CD4-positive, CD25-positive, alpha-beta regulatory T cell (primary cell): ENCODE results near the gene CCDC102B. TPM values are rescaled to one million over a fixed set of nuclear protein-coding genes. Genes with fewer than 3 reads are reported as not detected.

Source experiments
- ATAC-seq, 2 donors: fragments of 150-1000 bp; cut with Tn5 transposase; one replicate each; pipeline ENCODE4 v1.10.0; 2021; ENCODE audit warnings: low read depth in 2 of 2, moderate number of reproducible peaks in 2 of 2, moderate library complexity in 1 of 2
- DNase-seq, 3 donors: peaks; one replicate each; pipeline versions ENCODE4 v3.0.0 to v3.0.0-alpha.2; 2012 to 2022; ENCODE audit warnings: mixed read lengths in 1 of 3
- H3K27ac ChIP-seq: one replicate; pipeline ENCODE4 v1.7.0; 2013; ENCODE audit warnings: mild to moderate bottlenecking, low read length; ENCODE audit not compliant: insufficient read depth, poor library complexity, severe bottlenecking
- H3K27me3 ChIP-seq: one replicate; pipeline ENCODE4 v1.7.0; 2013; ENCODE audit warnings: low read length; ENCODE audit not compliant: control insufficient read depth, insufficient read depth
- H3K36me3 ChIP-seq: one replicate; pipeline ENCODE4 v1.7.0; 2013; ENCODE audit warnings: mild to moderate bottlenecking, low read length, moderate library complexity; ENCODE audit not compliant: control insufficient read depth, insufficient read depth
- H3K4me1 ChIP-seq: 2 replicates; pipeline ENCODE4 v1.7.0; 2013; ENCODE audit warnings: mild to moderate bottlenecking, low read length; ENCODE audit not compliant: insufficient read depth, control insufficient read depth, poor library complexity, severe bottlenecking
- H3K4me3 ChIP-seq: one replicate; pipeline ENCODE4 v1.7.0; 2013; ENCODE audit warnings: low read depth, mild to moderate bottlenecking, low read length, moderate library complexity
- H3K9me3 ChIP-seq, 2 experiments: 1 replicate in 1 of 2; 2 replicates in 1 of 2; pipeline ENCODE4 v1.7.0; 2013; ENCODE audit warnings: low read length in 2 of 2, mild to moderate bottlenecking in 1 of 2, moderate library complexity in 1 of 2; ENCODE audit not compliant: control insufficient read depth in 2 of 2
- H3K27ac Mint-ChIP-seq, 3 donors: one replicate each; pipeline ENCODE4 v1.8.0; 2020 to 2022; ENCODE audit warnings: mild to moderate bottlenecking in 3 of 3, mixed read lengths in 3 of 3, moderate library complexity in 2 of 3
- H3K27me3 Mint-ChIP-seq: one replicate; pipeline ENCODE4 v1.8.0; 2022; ENCODE audit warnings: mild to moderate bottlenecking, mixed read lengths
- H3K36me3 Mint-ChIP-seq: one replicate; pipeline ENCODE4 v1.8.0; 2020; ENCODE audit warnings: mixed read lengths
- H3K4me1 Mint-ChIP-seq, 4 donors: one replicate each; pipeline ENCODE4 v1.8.0; 2020 to 2022; ENCODE audit warnings: mixed read lengths in 4 of 4, mild to moderate bottlenecking in 1 of 4
- H3K4me3 Mint-ChIP-seq, 4 donors: one replicate each; pipeline ENCODE4 v1.8.0; 2020 to 2022; ENCODE audit warnings: mild to moderate bottlenecking in 4 of 4, mixed read lengths in 4 of 4, moderate library complexity in 3 of 4
- H3K9me3 Mint-ChIP-seq, 7 donors: one replicate each; pipeline ENCODE4 v1.8.0; 2020 to 2022; ENCODE audit warnings: mixed read lengths in 7 of 7, mild to moderate bottlenecking in 3 of 7, moderate library complexity in 2 of 7
- polyA plus RNA-seq, 4 donors: library from polyadenylated mRNA; unstranded; fragments of 300-500 nt; fragmentation: Illumina TruSeq; gene quantifications; one replicate each; pipeline ENCODE4 v1.2.3, GENCODE V29; 2021
- total RNA-seq: library from RNA; stranded (reverse); gene quantifications from one replicate; pipeline ENCODE4 v1.2.3, GENCODE V29; 2022

CCDC102B gene
- total and polyA plus RNA-seq, 5 donors from 2014 or later, result 0.97 to 3.0 (median 1.9) TPM

DNA sequence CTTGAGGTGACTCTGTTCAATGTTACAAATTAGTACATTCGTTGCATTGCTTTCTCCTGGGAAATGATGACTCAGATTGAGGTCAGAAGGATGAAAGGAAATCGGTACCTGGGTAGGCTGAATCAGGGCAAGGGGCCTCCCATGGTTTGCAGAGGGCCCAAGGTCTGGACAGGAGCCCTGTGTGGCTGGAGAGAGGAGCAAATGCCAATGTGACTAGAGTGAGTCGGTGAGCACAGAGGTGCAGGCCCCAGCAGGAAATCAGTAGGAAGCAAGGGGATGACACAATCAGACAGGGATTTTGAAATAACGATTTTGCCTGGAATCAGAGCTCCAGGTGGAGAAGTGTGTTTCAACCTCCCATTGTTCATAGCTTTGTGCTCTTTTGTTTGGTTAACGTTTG lies 118.9 kb downstream of the CCDC102B start:
- Histone ChIP-seq H3K27me3 (no peaks in the 10 kb centered on the region), H3K9me3 (no peaks in the 10 kb centered on the region)
- H3K9me3 Mint-ChIP-seq, result peaks cover 0 to 2% (median 0%) of the 10 kb centered on the region in 7 donors

DNA sequence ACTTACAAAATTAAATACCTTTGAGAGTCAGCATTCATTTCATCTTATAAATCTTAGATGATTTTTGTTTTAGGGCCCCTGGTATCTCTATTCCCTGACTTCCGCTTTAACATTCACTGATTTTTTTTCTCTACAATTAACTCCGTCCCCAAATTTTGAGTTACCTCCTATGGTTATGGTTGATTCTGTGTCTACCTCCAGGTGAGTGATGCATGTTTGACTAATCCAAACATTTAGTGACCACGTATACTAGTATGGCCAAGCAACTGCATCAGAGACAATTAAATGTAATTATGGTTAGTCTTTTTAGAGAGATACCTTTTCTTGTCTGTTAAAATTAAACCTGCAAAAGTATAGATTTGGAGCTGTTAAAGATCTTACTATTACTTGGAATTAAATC lies 120.3 kb downstream of the CCDC102B start:
- Mint-ChIP-seq H3K4me1 (peaks cover 0 to 6% (median 0%) of the 10 kb centered on the region in 4 donors), H3K4me3 (no peak overlapping the region), H3K27me3 (peaks cover 4% of the 10 kb centered on the region), H3K27ac (no peak overlapping the region), H3K36me3 (no peaks in the 10 kb centered on the region), H3K9me3 (peaks cover 0 to 2% (median 0%) of the 10 kb centered on the region in 7 donors)
- DNase-seq (no peak), ATAC-seq (no peak)
- Histone ChIP-seq H3K36me3 (no peaks in the 10 kb centered on the region), H3K27ac (no peak overlapping the region), H3K9me3 (no peaks in the 10 kb centered on the region), H3K27me3 (no peaks in the 10 kb centered on the region), H3K4me3 (no peak overlapping the region), H3K4me1 (no peaks in the 10 kb centered on the region)

More for the DNA sequence above, 118.9 kb downstream of the CCDC102B start:
- no peaks in the 10 kb centered on the region for H3K4me1 ChIP-seq
- H3K4me3 Mint-ChIP-seq, result no peak overlapping the region
- H3K27ac Mint-ChIP-seq, result no peak overlapping the region
- peaks cover 4% of the 10 kb centered on the region for H3K27me3 Mint-ChIP-seq
- no peak for ATAC-seq
- no peak overlapping the region for H3K4me3 ChIP-seq
- no peaks in the 10 kb centered on the region for H3K36me3 ChIP-seq
- H3K4me1 Mint-ChIP-seq, result peaks cover 0 to 6% (median 0%) of the 10 kb centered on the region in 4 donors
- no peaks in the 10 kb centered on the region for H3K36me3 Mint-ChIP-seq
- no peak overlapping the region for H3K27ac ChIP-seq
- DNase-seq, result no peak

DNA sequence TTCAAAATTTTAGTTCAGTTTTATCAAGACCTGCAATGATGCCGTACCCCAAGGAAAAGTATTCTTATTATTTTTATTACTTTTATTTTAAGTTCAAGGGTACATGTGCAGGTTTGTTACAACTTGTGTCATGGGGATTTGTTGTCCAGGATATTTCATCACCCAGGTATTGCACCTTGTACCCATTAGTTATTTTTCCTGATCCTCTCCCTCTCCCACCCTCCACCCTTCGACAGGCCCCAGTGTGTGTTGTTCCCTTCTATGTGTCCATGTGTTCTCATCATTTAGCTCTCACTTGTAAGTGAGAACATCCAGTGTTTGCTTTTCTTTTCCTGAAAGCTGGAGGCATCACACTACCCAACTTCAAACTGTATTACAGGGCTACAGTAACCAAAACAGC lies 122.0 kb downstream of the CCDC102B start:
- H3K27me3 ChIP-seq, result no peaks in the 10 kb centered on the region
- H3K9me3 Mint-ChIP-seq, result no peaks in the 10 kb centered on the region
- H3K27ac ChIP-seq, result no peak overlapping the region
- H3K4me3 ChIP-seq, result no peak overlapping the region
- no peak for ATAC-seq
- H3K36me3 ChIP-seq, result no peaks in the 10 kb centered on the region
- peaks cover 4% of the 10 kb centered on the region for H3K27me3 Mint-ChIP-seq
- H3K4me3 Mint-ChIP-seq, result no peak overlapping the region
- no peaks in the 10 kb centered on the region for H3K36me3 Mint-ChIP-seq
- H3K27ac Mint-ChIP-seq, result no peak overlapping the region
- no peak for DNase-seq
- no peaks in the 10 kb centered on the region for H3K4me1 Mint-ChIP-seq
- no peaks in the 10 kb centered on the region for H3K9me3 ChIP-seq
- H3K4me1 ChIP-seq, result no peaks in the 10 kb centered on the region

- Histone ChIP-seq H3K27ac (no peak overlapping the region), H3K36me3 (no peaks in the 10 kb centered on the region), H3K4me1 (no peaks in the 10 kb centered on the region), H3K4me3 (no peak overlapping the region), H3K9me3 (no peaks in the 10 kb centered on the region), H3K27me3 (no peaks in the 10 kb centered on the region)
- Mint-ChIP-seq H3K27me3 (peaks cover 4% of the 10 kb centered on the region), H3K27ac (no peak overlapping the region), H3K4me3 (no peak overlapping the region), H3K4me1 (no peaks in the 10 kb centered on the region), H3K36me3 (no peaks in the 10 kb centered on the region), H3K9me3 (no peaks in the 10 kb centered on the region)
- DNase-seq, result no peak
- no peak for ATAC-seq
These were observed 124.5 kb downstream of the CCDC102B start for GRCh38 chr18:68922392-68922791.

DNA sequence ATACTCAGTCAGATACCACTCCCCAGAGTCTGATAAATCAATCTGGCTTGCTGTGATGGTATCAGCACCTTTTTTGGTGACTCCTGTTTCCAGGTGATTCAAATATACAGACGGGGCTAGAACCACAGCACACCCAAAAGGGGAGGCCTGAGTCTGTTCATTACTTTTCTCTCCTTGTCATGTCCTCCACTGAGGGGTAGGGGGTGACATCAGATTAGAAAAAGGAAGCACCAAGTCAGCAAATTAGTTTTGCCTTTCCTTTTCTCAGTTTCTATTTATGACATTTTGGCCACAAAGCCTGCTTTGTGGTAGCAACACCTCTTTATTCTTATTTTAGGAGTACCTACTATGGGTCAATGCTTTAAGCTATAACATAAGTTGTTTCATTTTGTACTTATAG lies 127.4 kb downstream of the CCDC102B start:
- DNase-seq, result peak in 1 of 3 donors; percentile 0
- no peaks in the 10 kb centered on the region for H3K27me3 Mint-ChIP-seq
- H3K36me3 ChIP-seq, result no peaks in the 10 kb centered on the region
- ATAC-seq, result no peak
- no peaks in the 10 kb centered on the region for H3K4me1 ChIP-seq
- peaks cover 0 to 1% (median 0%) of the 10 kb centered on the region in 7 donors for H3K9me3 Mint-ChIP-seq
- no peaks in the 10 kb centered on the region for H3K4me1 Mint-ChIP-seq
- H3K27ac ChIP-seq, result no peak overlapping the region
- no peak overlapping the region for H3K27ac Mint-ChIP-seq
- no peaks in the 10 kb centered on the region for H3K36me3 Mint-ChIP-seq
- no peaks in the 10 kb centered on the region for H3K9me3 ChIP-seq
- no peak overlapping the region for H3K4me3 ChIP-seq
- no peaks in the 10 kb centered on the region for H3K27me3 ChIP-seq
- no peak overlapping the region for H3K4me3 Mint-ChIP-seq

GRCh38 chr18:68928762-68929675 lies 131.1 kb downstream of the CCDC102B start:
- Mint-ChIP-seq H3K27me3 (no peaks in the 10 kb centered on the region), H3K4me3 (no peak overlapping the region), H3K27ac (peak overlapping the region in 1 of 3 donors; percentile 1), H3K9me3 (peaks cover 0 to 4% (median 0%) of the 10 kb centered on the region in 7 donors), H3K4me1 (no peaks in the 10 kb centered on the region), H3K36me3 (no peaks in the 10 kb centered on the region)
- Histone ChIP-seq H3K27me3 (no peaks in the 10 kb centered on the region), H3K9me3 (no peaks in the 10 kb centered on the region), H3K27ac (no peak overlapping the region), H3K4me1 (no peaks in the 10 kb centered on the region), H3K4me3 (no peak overlapping the region), H3K36me3 (no peaks in the 10 kb centered on the region)
- DNase-seq, result no peak
- ATAC-seq, result no peak

DNA sequence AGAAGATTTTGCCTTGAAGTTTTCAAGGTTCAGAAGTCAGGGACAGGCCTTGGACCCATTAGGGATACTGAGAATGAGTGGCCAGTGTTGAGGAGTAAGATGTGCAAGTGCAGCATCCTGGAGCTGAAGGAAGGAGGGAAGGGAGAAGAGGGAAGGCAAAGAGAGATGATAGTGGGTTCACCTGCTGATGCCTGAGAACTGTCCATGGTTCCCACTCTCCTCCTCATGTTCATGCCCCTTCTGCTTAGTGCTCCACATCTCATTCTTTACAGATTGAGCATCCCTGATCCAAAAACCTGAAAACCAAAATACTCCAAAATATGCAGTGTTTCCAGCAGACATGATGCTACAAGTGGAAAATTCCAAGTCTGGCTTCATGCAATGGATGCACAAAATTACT lies 137.8 kb downstream of the CCDC102B start:
- no peaks in the 10 kb centered on the region for H3K27me3 ChIP-seq
- ATAC-seq (no peak), DNase-seq (no peak)
- no peak overlapping the region for H3K27ac Mint-ChIP-seq
- no peaks in the 10 kb centered on the region for H3K36me3 ChIP-seq
- H3K4me1 Mint-ChIP-seq, result no peaks in the 10 kb centered on the region
- H3K27me3 Mint-ChIP-seq, result no peaks in the 10 kb centered on the region
- no peaks in the 10 kb centered on the region for H3K36me3 Mint-ChIP-seq
- H3K4me3 Mint-ChIP-seq, result no peak overlapping the region
- H3K4me3 ChIP-seq, result no peak overlapping the region
- H3K4me1 ChIP-seq, result no peaks in the 10 kb centered on the region
- peaks cover 0 to 3% (median 0%) of the 10 kb centered on the region in 7 donors for H3K9me3 Mint-ChIP-seq
- no peaks in the 10 kb centered on the region for H3K9me3 ChIP-seq
- H3K27ac ChIP-seq, result no peak overlapping the region
